ENCODE data around the gene PWWP2B. TPM values are rescaled to one million over a fixed set of nuclear protein-coding genes. Genes with fewer than 3 reads are reported as not detected.

The PWWP2B gene
- total RNA-seq, 3 donors from 2014 or later = 3.3 to 4.3 (median 4.1) TPM

DNA sequence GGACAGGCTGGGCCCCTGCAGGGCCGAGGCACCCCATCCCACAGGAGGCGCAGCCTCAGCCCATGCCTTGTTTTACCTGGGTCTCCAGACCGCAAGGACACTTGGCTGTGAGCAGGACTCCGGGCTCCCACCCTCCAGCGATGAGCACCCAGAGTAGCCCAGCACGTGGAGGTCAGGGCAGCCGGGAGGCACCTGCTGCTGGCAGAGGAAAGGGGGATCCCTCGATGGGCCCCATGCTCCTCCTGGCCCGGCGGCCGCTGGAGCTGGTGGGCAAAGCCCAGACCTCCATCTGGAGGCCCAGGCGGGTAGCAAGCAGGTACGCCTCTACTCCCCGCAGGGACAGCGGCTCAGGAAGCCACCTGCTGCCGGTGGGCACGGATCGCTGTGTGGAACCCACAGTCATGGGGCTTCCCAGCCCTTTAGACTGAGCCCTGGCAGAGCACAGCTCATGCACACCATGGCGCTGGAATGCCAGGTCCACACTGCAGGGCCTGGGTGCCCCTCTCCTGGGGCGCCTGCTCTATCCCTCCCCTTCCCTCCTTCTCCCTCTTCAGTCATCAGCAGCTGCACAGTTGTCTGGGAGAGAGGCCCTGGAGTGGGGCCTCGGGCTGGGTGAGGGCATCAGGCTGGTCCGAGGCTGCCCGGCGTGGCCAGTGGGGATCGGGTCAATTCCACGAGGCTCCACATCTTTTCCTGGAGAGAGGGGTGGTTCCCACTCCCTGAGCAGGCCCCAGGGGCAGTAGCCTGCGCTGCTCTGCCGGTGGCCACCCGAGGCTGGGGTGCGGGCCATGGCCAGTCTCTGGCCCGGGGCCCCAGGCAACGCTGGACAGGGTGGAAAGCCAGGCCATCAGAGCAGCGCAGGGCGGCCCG is 65.7 kb downstream of the PWWP2B start:
- Mint-ChIP-seq H3K36me3 (ENCODE audit: insufficient read depth) (no peaks in the 10 kb centered on the region), H3K9me3 (no peaks in the 10 kb centered on the region), H3K4me3 (no peak overlapping the region), H3K4me1 (ENCODE audit: low read depth) (no peaks in the 10 kb centered on the region), H3K27me3 (ENCODE audit: low read depth) (no peaks in the 10 kb centered on the region)
- no peak for ATAC-seq
- DNase-seq = peak; percentile 3

DNA sequence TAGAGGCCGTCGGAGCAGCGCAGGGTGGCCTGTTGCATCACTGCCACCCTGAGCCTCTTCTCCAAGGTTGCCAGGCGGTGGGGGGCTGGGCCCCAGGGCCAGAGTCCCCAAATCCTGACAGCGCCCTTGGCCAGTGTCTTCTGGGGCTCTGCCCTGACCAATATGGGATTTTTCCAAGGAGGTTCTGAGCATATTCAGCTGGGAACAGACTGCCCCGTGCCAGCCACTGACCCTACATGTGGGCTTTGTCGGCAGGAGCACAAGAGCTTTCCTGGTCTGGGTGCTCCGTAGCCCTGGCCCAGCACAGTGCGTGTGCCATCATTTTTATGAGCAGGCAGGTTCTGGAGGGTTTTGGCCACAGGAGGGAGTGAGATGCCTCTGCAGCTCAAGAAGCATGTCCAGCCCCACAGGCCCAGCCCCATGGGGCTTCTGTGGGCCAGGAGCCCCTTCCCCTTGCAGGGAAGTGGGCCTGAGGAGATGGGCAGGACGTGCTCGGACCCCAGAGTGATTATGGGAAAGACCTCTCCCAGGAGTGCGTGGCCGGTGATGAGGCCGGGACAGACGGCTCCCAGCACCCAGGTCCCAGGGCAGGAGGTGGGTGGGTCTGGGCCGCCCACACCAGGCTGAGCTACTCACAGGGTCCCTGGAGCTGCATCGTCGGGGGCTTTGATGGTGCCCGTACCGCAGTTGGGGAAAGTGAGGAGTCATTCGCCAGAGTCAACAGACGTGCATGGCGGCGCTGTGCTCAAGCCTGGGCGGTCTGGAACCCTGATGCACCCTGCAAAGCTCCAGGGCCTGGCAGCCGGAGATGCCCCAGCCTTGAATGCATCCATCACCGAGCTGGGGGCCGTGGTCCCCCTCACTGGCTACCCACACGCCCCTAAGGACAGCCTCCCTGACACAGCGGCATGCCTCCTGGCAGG is 66.6 kb downstream of the PWWP2B start:
- Mint-ChIP-seq H3K4me1 (ENCODE audit: low read depth) (no peaks in the 10 kb centered on the region), H3K4me3 (no peak overlapping the region), H3K36me3 (ENCODE audit: insufficient read depth) (no peaks in the 10 kb centered on the region), H3K27me3 (ENCODE audit: low read depth) (no peaks in the 10 kb centered on the region), H3K9me3 (no peaks in the 10 kb centered on the region)
- ATAC-seq = no peak
- no peak for DNase-seq

DNA sequence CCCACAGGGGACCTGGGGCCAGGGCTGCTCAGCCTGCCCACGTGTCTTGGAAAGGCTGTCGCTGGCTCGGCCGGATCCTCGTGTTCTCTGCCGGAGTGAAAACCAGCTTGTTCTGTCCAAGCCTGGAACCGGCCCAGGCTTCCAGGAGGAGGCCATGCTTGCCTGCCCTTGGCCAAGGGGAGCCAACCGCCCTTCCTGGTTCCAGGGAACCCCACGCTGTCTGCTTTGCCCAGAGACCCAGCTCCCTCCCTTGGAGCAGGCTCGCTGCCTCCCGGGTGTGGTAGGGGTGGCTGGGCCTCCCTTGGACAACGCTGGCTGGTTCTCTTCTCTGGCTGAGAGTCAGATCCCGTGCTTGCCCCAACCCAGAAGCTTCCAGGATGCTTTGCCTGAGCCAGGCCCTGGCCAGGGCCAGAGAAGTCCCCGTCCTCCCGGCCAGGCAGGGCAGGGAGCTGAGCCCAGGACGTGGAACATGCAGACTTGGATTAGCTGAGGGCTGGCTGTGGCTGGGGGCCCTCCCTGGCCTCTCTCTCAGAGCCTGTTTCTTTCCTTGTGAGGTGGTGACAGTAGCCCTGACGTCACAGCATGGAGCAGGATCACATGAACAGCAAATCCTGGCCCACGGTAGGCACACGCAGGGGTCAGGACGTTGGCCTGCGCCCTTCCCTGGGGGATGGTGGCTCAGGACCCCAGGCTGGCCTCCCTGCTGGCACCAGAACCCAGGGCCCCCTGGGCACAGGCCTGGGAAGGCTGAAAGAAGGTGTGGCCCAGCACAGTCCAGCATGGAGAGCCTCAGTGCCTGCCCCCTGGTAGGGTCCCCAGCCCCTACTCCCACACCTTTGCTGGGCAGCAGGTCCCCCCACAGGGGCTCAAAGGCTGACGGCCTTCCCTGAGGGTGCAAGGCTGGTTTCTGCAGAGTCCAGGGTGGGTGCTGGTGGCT is 67.5 kb downstream of the PWWP2B start:
- no peaks in the 10 kb centered on the region for H3K4me1 Mint-ChIP-seq (ENCODE audit: low read depth)
- H3K36me3 Mint-ChIP-seq (ENCODE audit: insufficient read depth) = no peaks in the 10 kb centered on the region
- H3K9me3 Mint-ChIP-seq = no peaks in the 10 kb centered on the region
- no peaks in the 10 kb centered on the region for H3K27me3 Mint-ChIP-seq (ENCODE audit: low read depth)
- H3K4me3 Mint-ChIP-seq = no peak overlapping the region
- DNase-seq = no peak
- no peak for ATAC-seq

DNA sequence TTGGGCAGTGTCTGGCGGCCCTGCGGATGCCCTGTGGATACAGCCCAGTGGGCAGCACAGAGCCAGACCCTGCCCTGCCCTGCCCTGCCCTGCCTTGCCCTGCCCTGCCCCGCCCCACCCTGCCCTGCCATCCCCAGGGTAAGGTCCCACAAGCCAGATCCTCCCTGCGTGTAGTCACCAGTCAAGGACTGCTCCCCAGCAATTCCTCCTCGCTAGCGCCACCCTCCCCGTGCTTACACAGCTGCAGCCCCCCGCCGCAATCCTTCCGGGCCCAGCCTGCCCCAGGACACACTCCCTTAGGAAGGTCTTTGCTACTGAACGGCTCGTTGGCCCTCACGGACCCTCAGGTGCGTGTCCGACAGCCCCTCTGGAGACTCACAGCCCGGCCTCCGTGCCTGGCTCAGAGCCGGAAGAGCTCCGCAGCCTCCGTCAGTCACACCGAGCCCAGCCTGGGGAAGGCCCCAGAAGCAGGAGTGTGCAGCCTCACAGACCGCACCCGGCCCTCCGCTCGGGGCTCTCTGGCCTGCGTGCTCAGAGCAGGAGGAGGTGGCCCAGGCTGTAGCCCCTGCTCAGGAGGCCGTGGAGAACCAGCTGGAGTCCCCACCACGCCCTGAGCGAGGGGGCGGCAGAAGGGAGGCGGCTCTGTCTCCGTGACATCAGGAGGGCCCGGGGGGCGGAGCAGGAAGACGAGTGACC is 68.3 kb downstream of the PWWP2B start:
- Mint-ChIP-seq H3K4me3 (no peak overlapping the region), H3K4me1 (ENCODE audit: low read depth) (no peaks in the 10 kb centered on the region), H3K36me3 (ENCODE audit: insufficient read depth) (no peaks in the 10 kb centered on the region), H3K27me3 (ENCODE audit: low read depth) (no peaks in the 10 kb centered on the region), H3K9me3 (no peaks in the 10 kb centered on the region)
- DNase-seq (no peak), ATAC-seq (no peak)

DNA sequence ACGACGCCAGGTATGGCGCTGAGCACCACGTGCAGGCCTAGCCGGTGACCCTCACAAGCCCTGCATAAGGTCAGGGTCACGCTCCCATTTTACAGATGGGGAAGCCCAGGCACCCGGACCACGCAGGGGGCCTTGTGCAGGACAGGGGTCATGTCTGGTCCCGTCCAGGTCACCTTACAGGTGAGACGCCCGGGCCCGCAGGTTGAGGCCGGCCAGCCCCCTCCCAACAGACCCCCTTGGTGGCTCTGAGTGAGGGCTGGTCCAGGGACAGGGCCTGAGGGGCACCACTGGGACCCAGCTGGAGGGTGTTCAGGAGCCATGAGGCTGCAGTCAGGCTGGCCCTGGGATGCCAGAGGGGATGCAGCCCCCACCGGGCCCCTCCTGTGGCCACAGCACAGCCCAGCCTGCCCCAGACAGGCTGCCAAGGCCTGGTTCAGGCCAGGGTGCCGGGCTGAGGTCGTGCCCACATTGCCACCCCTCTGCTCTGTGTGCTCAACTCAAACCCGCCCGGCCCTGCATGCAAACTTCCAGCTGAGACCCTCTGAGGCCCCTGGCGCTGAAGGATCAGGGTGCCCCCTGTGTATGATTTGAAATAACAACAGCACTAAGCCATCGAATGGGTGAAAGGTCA is 69.0 kb downstream of the PWWP2B start:
- no peaks in the 10 kb centered on the region for H3K4me1 Mint-ChIP-seq (ENCODE audit: low read depth)
- no peaks in the 10 kb centered on the region for H3K27me3 Mint-ChIP-seq (ENCODE audit: low read depth)
- no peaks in the 10 kb centered on the region for H3K9me3 Mint-ChIP-seq
- H3K36me3 Mint-ChIP-seq (ENCODE audit: insufficient read depth) = no peaks in the 10 kb centered on the region
- no peak for DNase-seq
- no peak overlapping the region for H3K4me3 Mint-ChIP-seq
- no peak for ATAC-seq

DNA sequence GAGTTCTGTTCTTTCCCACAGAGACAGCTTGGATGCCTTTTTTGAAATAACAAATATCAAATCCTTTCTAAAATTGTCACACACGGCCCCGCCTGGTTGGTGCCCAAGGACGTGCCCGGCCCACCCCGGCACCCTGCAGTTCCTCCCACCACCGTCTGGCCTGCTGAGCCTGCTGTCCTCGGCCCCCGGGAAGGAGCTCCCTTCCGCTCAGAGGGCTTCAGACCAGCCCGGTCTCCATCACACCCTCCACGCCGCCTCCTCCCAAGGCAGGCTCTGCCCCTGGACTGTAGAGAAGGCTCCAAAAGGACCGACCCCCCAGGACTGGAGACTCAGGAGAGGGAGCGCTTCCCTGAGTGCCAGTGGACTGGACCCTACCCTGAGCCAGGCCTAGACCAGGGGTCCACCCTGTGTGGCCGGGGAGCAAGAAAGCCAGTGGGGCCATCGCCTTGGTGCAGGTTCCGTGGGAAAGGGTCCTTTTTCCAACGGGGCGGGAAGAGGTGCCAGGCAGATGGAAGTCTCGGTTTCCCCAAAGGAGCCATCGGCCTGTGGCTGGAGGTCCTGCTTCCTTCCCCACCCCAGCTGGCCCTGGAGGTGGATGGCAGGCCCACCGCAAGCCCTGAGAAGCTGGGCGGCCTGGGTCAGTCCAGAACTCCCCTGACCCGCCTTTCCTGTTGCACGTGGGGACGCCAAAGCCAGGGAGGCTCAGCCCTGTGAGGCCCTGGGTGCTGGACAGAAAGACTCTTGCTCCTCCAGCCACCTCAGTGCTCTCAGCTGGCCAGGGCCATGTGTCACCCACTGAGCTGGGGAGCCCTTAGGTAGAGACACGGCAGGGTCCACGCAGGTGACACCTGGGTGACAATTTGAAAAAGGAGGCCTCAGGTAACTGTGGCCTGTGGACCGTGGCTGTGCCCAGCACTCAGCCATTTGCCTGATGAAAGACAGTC is 69.8 kb downstream of the PWWP2B start:
- ATAC-seq = no peak
- Mint-ChIP-seq H3K4me1 (ENCODE audit: low read depth) (no peaks in the 10 kb centered on the region), H3K9me3 (no peaks in the 10 kb centered on the region)

More for the DNA sequence above, 69.8 kb downstream of the PWWP2B start:
- Mint-ChIP-seq H3K27me3 (ENCODE audit: low read depth) (no peaks in the 10 kb centered on the region), H3K4me3 (no peak overlapping the region), H3K36me3 (ENCODE audit: insufficient read depth) (no peaks in the 10 kb centered on the region)
- DNase-seq = peak; percentile 4

Other genes starting within 250 kb of the PWWP2B start
- gene DPYSL4, start 210.3 kb upstream of the PWWP2B start, total RNA-seq = 1 to 10 TPM; 1.6 to 6.3 (median 3.4) TPM
- gene STK32C, start 89.2 kb upstream of the PWWP2B start, total RNA-seq = 10 to 100 TPM; 14.8 to 18.0 (median 15.3) TPM
- 1 to 10 TPM in 2 of 3 donors, under 1 TPM in 1; 0.89 to 2.0 (median 1.1) TPM for gene LRRC27, start 65.0 kb upstream of the PWWP2B start, total RNA-seq
- 1 to 10 TPM; 5.8 to 8.8 (median 6.9) TPM for gene INPP5A, start 140.6 kb downstream of the PWWP2B start, total RNA-seq

All from activated T-cell treated with anti-CD3 and anti-CD28 coated beads, Interleukin-2, amount 50 U/mL, for 4 hours (primary cell).